Transverse colon (tissue), 4 donors: ENCODE measurements around the gene ZC3HAV1L. TPM values are rescaled to one million over a fixed set of nuclear protein-coding genes. Genes with fewer than 3 reads are reported as not detected.

Source experiments
- DNase-seq: peaks from one replicate; pipeline ENCODE4 v3.0.0-alpha.2; 2019
- H3K27ac ChIP-seq, 4 donors: fragments of 200-600 bp; sonication (generic); 2 replicates each; pipeline ENCODE4 v1.5.1; 2016 to 2018; ENCODE audit warnings: inconsistent platforms in 4 of 4
- H3K27me3 ChIP-seq: fragments of 200-600 bp; sonication (generic); 2 replicates; pipeline ENCODE4 v1.5.1; 2017; ENCODE audit warnings: inconsistent platforms
- H3K36me3 ChIP-seq, 4 donors: fragments of 200-600 bp; sonication (generic); 2 replicates each; pipeline ENCODE4 v1.5.1; 2017 to 2019; ENCODE audit warnings: inconsistent platforms in 4 of 4
- H3K4me1 ChIP-seq, 4 donors: fragments of 200-600 bp; sonication (generic); 2 replicates each; pipeline ENCODE4 v1.5.1; 2017 to 2020; ENCODE audit warnings: inconsistent platforms in 4 of 4
- H3K4me3 ChIP-seq, 4 donors: fragments of 200-600 bp; sonication (generic); 1 replicate in 1 of 4; 2 replicates in 3 of 4; pipeline versions ENCODE4 v1.5.1 to v1.6.1; 2017 to 2019; ENCODE audit warnings: inconsistent platforms in 4 of 4
- H3K9me3 ChIP-seq, 2 donors: fragments of 200-600 bp; sonication (generic); 2 replicates each; pipeline ENCODE4 v1.5.1; 2017 to 2019; ENCODE audit warnings: inconsistent platforms in 2 of 2
- CTCF ChIP-seq, 5 experiments: fragments of 200-600 bp in 3 of 5; fragments of 450-650 bp in 2 of 5; sonication (generic) in 3 of 5; IDR thresholded peaks; 1 replicate in 2 of 5; 2 replicates in 3 of 5; pipeline ENCODE4 v1.5.1; 2016 to 2017; ENCODE audit warnings: antibody characterized with exemption in 5 of 5, inconsistent platforms in 3 of 5, mild to moderate bottlenecking in 2 of 5, moderate library complexity in 1 of 5
- EP300 ChIP-seq: sonication (generic); formaldehyde crosslinking; IDR thresholded peaks from one replicate; pipeline ENCODE4 v1.6.1; 2017; ENCODE audit warnings: antibody characterized with exemption, low read depth
- POLR2A ChIP-seq: fragments of 450-650 bp; IDR thresholded peaks from one replicate; pipeline ENCODE4 v1.6.1; 2016; ENCODE audit warnings: antibody characterized with exemption, mild to moderate bottlenecking, moderate library complexity
- POLR2AphosphoS5 ChIP-seq, 3 donors: sonication (generic); formaldehyde crosslinking; IDR thresholded peaks; one replicate each; pipeline ENCODE4 v1.6.1; 2016; ENCODE audit warnings: antibody characterized with exemption in 3 of 3
- WGBS, 2 donors: methylation state at CpG; one replicate each; pipeline ENCODE4 v1.1.5; 2018; ENCODE audit warnings: low coverage in 1 of 2; 5-methylcytosine and 5-hydroxymethylcytosine counted together
- in situ Hi-C, 4 donors: fragments of 200-750 bp; cut with MboI; loops; one replicate each; pipeline versions ENCODE4 v1.15.0 to v1.15.1; 2017; ENCODE audit warnings: low sequenced_read_pairs in 3 of 4, low pct_ligation_motif_present in 1 of 4, low pct_unique_long_range_greater_than_20kb in 1 of 4
- intact Hi-C: fragments of 100-400 bp; cut with DNase I; formaldehyde crosslinking; loops from one replicate; pipeline ENCODE4 v1.15.1; 2023; ENCODE audit warnings: low total_unique reads
- total RNA-seq, 4 donors: library from RNA; depleted of rRNA; stranded (reverse); fragments of >200 nt; gene quantifications; one replicate each; pipeline ENCODE4 v1.1.0, GENCODE V29; 2016

The ZC3HAV1L gene
- total RNA-seq, 4 donors from 2014 or later, result 5.2 to 71.4 (median 14.7) TPM

- H3K27me3 ChIP-seq, result no peaks in the 10 kb centered on the region
- H3K4me1 ChIP-seq, result peaks cover 0 to 9% (median 0%) of the 10 kb centered on the region in 4 donors
- in situ Hi-C loops, result no loop called here
- no peak overlapping the region for H3K27ac ChIP-seq
- no peak for TF ChIP-seq CTCF (IDR thresholded peaks at IDR 0.05)
- intact Hi-C loops, result no loop called here
- WGBS, 2 donors, result 76 to 84% methylated on average over 3 of the region's 3 CpGs
- no peak overlapping the region for H3K4me3 ChIP-seq
- DNase-seq, result no peak
- no peaks in the 10 kb centered on the region for H3K9me3 ChIP-seq
- H3K36me3 ChIP-seq, result peaks cover 0 to 39% (median 16%) of the 10 kb centered on the region in 4 donors
These were observed 12.1 kb upstream of the ZC3HAV1L start for GRCh38 chr7:139047970-139048369.

- WGBS, 2 donors, result 80 to 92% methylated on average over 2 to 6 of the region's 6 CpGs
- TF ChIP-seq POLR2AphosphoS5 (IDR thresholded peaks at IDR 0.05), result no peak
- no peak for TF ChIP-seq POLR2A
- TF ChIP-seq CTCF (IDR thresholded peaks at IDR 0.05), result no peak
- no peak for TF ChIP-seq EP300
- H3K27me3 ChIP-seq, result no peaks in the 10 kb centered on the region
- in situ Hi-C loops (no loop called here), intact Hi-C loops (no loop called here)
- H3K27ac ChIP-seq, result no peak overlapping the region
- peaks cover 0 to 29% (median 11%) of the 10 kb centered on the region in 4 donors for H3K36me3 ChIP-seq
- peaks cover 0 to 9% (median 0%) of the 10 kb centered on the region in 4 donors for H3K4me1 ChIP-seq
- H3K9me3 ChIP-seq, result no peaks in the 10 kb centered on the region
- DNase-seq, result no peak
- no peak overlapping the region for H3K4me3 ChIP-seq
These were observed 10.3 kb upstream of the ZC3HAV1L start for GRCh38 chr7:139046143-139046542.

- Histone ChIP-seq H3K4me1 (peaks cover 0 to 9% (median 0%) of the 10 kb centered on the region in 4 donors), H3K27me3 (no peaks in the 10 kb centered on the region), H3K9me3 (no peaks in the 10 kb centered on the region), H3K27ac (peak overlapping the region in 1 of 4 donors; percentile 18), H3K36me3 (peaks cover 0 to 23% (median 10%) of the 10 kb centered on the region in 4 donors), H3K4me3 (no peak overlapping the region)
- intact Hi-C loops (no loop called here), in situ Hi-C loops (no loop called here)
- no peak for DNase-seq
- 68 to 75% methylated on average over 5 of the region's 5 CpGs for WGBS, 2 donors
- TF ChIP-seq EP300 (no peak), POLR2A (no peak), CTCF (IDR thresholded peaks at IDR 0.05) (no peak), POLR2AphosphoS5 (IDR thresholded peaks at IDR 0.05) (no peak)
These were observed 9.3 kb upstream of the ZC3HAV1L start for GRCh38 chr7:139044813-139045794.

- H3K4me1 ChIP-seq, result peaks cover 0 to 9% (median 0%) of the 10 kb centered on the region in 4 donors
These were observed 8.3 kb upstream of the ZC3HAV1L start for GRCh38 chr7:139043823-139044812.

More at GRCh38 chr7:139043823-139044812, 8.3 kb upstream of the ZC3HAV1L start:
- Histone ChIP-seq H3K36me3 (peaks cover 0 to 18% (median 5%) of the 10 kb centered on the region in 4 donors), H3K27ac (peak overlapping the region; percentile 7 to 32 (median 23)), H3K9me3 (no peaks in the 10 kb centered on the region), H3K4me3 (no peak overlapping the region), H3K27me3 (no peaks in the 10 kb centered on the region)
- in situ Hi-C loops, result no loop called here
- DNase-seq, result peak; percentile 51
- WGBS, 2 donors, result 61 to 64% methylated on average over 14 of the region's 14 CpGs
- intact Hi-C loops, result no loop called here
- TF ChIP-seq POLR2A (no peak), EP300 (no peak)
